ENCODE results near the gene FAIM2. TPM values are rescaled to one million over a fixed set of nuclear protein-coding genes. Genes with fewer than 3 reads are reported as not detected.

FAIM2 gene
- total and polyA plus RNA-seq, 10 of the 15 experiments (the other 5 are each of a cell fraction or from before 2014, with no cell fraction given), result not detected

- no peak overlapping the region for H3K4me2 ChIP-seq (ENCODE audit: control insufficient read depth, insufficient read depth)
- H3K27me3 ChIP-seq (replicated peaks in 1 of 2; ENCODE audit: control insufficient read depth in 2 of 2, insufficient read depth in 2 of 2, low read length in 1 of 2), result peaks cover 6 to 7% of the 10 kb centered on the region in 2 experiments; a peak in 3 of 4 replicates
- no peak overlapping the region for H3K9ac ChIP-seq (ENCODE audit: control insufficient read depth, insufficient read depth, low read length)
- WGBS (ENCODE audit: insufficient coverage, insufficient replicate concordance, low lambda C conversion rate, missing lambda C conversion rate), result 14% methylated on average over 3 of the region's 3 CpGs
- RAD21 ChIA-PET (ENCODE audit: unreplicated experiment), result no interaction called here
- no TSS peak for BruUV-seq (replicated peaks)
- H3K79me2 ChIP-seq (ENCODE audit: control insufficient read depth, insufficient read depth, low read length), result no peaks in the 10 kb centered on the region
- no peak overlapping the region for H2AFZ ChIP-seq (ENCODE audit: control insufficient read depth, low read depth, low read length)
- no peak for DNase-seq (ENCODE audit: low read depth, low spot score)
- intact Hi-C loops (cut with micrococcal nuclease; ENCODE audit: unreplicated experiment), result no loop called here
- H3K36me3 ChIP-seq (ENCODE audit: control insufficient read depth in 2 of 2, insufficient read depth in 2 of 2, low read length in 1 of 2), result no peaks in the 10 kb centered on the region
- CTCF ChIA-PET, result interaction anchor here (2.1 kb wide), 1 partner anchor 17 kb away, joined by 13 read pairs; no protein-coding TSS in a partner anchor
- POLR2A ChIA-PET, result no interaction called here
- H3K4me3 ChIP-seq, result no peak overlapping the region
- no peaks in the 10 kb centered on the region for H4K20me1 ChIP-seq (ENCODE audit: control insufficient read depth, insufficient read depth)
- no peaks in the 10 kb centered on the region for H3K9me3 ChIP-seq (replicated peaks; ENCODE audit: control insufficient read depth, insufficient read depth, low read length)
- in situ Hi-C loops (cut with MboI), result no loop called here
- FAIRE-seq, result no peak
- no peak overlapping the region for H3K27ac ChIP-seq (ENCODE audit: control insufficient read depth, insufficient read depth)
- no peak for ATAC-seq
- SMC1A ChIA-PET (ENCODE audit: uncharacterized antibody, unreplicated experiment), result no interaction called here
- no peaks in the 10 kb centered on the region for H3K4me1 ChIP-seq (ENCODE audit: control insufficient read depth, insufficient read depth, low read length)
- no peak for TF ChIP-seq BCLAF1 (IDR thresholded peaks at IDR 0.05)
- no peak for TF ChIP-seq HCFC1 (IDR thresholded peaks at IDR 0.05; ENCODE audit: low read length)
- TF ChIP-seq PKNOX1 (IDR thresholded peaks at IDR 0.05), result no peak
- TF ChIP-seq BCL3 (IDR thresholded peaks at IDR 0.05; ENCODE audit: borderline replicate concordance, insufficient read depth, low read depth, low read length, poor library complexity, severe bottlenecking), result no peak
- TF ChIP-seq YBX1 (IDR thresholded peaks at IDR 0.05), result no peak
- no peak for TF ChIP-seq EED (IDR thresholded peaks at IDR 0.05; ENCODE audit: low read depth)
These were observed 46.2 kb upstream of the FAIM2 start for GRCh38 chr12:49949866-49950265.

Measured in GM12878 (cell line).